ENCODE results near the gene TRIP11. TPM values are rescaled to one million over a fixed set of nuclear protein-coding genes. Genes with fewer than 3 reads are reported as not detected.

Gene TRIP11
- total and polyA plus RNA-seq, 5 experiments from 2014 or later = 31.4 to 76.3 (median 57.6) TPM

DNA sequence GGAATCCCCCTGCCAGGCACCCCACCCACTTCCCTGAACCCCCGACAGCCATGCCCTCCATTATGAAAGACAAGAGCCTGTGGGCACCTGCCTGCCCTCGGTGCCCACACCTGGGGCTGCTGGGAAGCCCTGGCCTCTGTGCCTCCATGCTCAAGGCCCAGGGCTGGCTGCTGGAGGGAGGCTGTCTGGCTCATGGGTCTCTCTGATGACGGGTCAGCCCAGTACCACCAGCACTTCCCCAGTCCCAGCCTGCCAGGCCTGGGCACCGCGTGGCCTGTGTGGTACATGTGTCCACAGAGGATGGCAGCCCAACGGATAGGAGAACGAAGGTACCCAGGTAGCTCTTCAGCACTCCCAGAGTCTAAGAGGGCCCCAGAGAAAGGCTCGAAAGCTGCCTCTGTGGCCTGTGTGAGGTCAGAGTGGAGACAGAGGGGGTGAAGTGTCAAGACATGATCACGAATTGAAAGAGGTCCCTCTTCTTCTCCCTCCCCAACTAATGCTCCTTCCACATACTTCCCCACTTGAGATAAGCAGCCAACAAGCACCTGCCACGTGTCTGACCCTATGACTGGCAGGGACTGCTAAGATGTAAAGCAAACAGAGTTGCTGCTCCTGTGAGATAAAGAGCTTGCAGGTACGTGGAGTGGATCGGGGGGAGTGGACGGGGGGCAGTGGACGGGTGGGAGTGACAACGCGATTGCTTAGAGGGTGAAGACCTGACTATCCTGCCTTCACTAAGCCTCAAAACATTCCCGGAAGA, 113.5 kb downstream of the TRIP11 start:
- ATAC-seq (no peak), DNase-seq (no peak)
- Mint-ChIP-seq H3K27ac (no peak overlapping the region), H3K27me3 (no peaks in the 10 kb centered on the region), H3K36me3 (no peaks in the 10 kb centered on the region), H3K9me3 (no peaks in the 10 kb centered on the region), H3K4me3 (no peak overlapping the region), H3K4me1 (no peaks in the 10 kb centered on the region)
- POLR2A ChIA-PET = no interaction called here

DNA sequence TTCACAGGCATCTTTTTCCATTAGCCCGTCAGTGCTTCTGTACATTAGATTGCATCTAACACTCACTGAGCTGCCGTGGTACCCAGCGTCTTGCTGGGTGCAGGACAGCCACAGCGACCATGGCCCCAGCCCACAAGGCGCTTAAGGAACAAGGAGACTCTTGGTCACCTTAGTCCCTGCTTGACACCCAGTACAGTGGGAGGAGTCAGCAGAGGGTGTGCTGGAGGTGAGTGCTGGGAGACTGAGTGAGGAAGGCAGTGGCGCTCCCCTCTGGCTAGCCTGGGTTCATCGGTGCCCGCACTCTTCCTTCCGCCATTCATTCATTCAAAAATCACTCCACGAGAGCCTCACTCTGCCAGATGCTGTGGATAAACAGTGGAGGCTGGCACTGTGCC, 114.1 kb downstream of the TRIP11 start:
- H3K36me3 Mint-ChIP-seq = no peaks in the 10 kb centered on the region
- H3K9me3 Mint-ChIP-seq = no peaks in the 10 kb centered on the region
- H3K27me3 Mint-ChIP-seq = no peaks in the 10 kb centered on the region
- POLR2A ChIA-PET = no interaction called here
- H3K4me1 Mint-ChIP-seq = no peaks in the 10 kb centered on the region
- DNase-seq (no peak), ATAC-seq (no peak)
- no peak overlapping the region for H3K27ac Mint-ChIP-seq
- no peak overlapping the region for H3K4me3 Mint-ChIP-seq

DNA sequence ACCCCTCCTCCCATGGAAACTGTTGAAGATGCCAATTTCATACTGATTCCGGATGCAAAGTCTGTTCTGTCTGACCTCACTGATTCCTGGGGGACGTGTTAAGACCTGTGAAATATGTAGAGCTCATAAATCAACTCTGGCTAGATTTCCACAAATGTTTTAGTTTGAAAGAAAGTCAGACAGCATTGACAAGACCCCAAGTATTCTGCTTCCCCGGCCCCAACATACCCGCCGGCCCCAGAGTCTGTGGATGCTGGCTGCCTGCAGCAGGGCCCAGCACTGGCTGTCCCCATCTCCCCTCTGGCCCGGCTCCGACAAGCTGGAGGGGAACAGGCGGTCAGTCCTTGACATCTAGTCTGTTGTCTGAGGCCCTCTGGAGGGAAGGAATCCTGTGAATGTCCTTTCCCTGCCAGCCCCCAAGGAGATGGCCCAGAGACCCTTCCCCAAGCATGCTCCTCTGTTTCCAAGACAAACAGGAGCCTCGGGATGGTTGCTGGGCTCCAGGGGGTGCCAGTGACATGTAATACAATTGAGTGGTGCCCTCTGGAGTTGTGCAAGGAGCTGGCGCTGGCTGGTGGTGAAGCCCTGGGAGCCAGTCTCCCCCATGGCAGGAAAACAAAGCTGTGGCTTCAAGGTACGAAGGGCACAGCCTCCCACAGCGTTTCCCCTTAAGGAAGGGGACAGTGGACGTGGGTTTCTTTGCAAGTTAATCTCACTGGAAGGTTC, 114.7 kb downstream of the TRIP11 start:
- Mint-ChIP-seq H3K4me1 (no peaks in the 10 kb centered on the region), H3K9me3 (no peaks in the 10 kb centered on the region), H3K4me3 (no peak overlapping the region), H3K27ac (no peak overlapping the region), H3K27me3 (no peaks in the 10 kb centered on the region), H3K36me3 (no peaks in the 10 kb centered on the region)
- ATAC-seq (no peak), DNase-seq (no peak)
- POLR2A ChIA-PET = no interaction called here

DNA sequence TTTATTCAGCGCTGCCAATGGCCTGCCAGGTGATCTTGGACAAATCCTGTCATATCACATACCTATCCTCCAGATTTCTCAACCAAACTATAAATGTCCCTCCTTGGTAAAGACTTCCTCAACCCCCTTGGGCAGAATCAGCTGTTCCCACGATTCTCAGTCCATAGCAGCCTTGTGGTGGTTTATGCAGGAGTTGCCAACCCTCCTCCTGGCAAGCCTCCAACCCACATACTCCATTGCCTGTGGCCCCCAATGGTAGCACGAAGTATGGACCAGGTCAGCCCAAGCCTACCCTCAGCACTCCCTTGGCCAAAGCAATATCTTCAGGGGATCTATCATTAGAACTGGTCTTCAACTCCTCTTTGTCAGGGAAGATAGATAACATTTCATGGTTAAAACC, 119.3 kb downstream of the TRIP11 start:
- no peaks in the 10 kb centered on the region for H3K4me1 Mint-ChIP-seq
- H3K27ac Mint-ChIP-seq = no peak overlapping the region
- POLR2A ChIA-PET = interaction anchor here (1.5 kb wide), 1 partner anchor 85 kb away, joined by 4 read pairs; no protein-coding TSS in a partner anchor
- ATAC-seq (no peak), DNase-seq (no peak)
- no peak overlapping the region for H3K4me3 Mint-ChIP-seq
- no peaks in the 10 kb centered on the region for H3K27me3 Mint-ChIP-seq
- peaks cover 0 to 3% (median 1%) of the 10 kb centered on the region in 3 donors for H3K36me3 Mint-ChIP-seq
- peaks cover 0 to 3% (median 0%) of the 10 kb centered on the region in 9 donors for H3K9me3 Mint-ChIP-seq

DNA sequence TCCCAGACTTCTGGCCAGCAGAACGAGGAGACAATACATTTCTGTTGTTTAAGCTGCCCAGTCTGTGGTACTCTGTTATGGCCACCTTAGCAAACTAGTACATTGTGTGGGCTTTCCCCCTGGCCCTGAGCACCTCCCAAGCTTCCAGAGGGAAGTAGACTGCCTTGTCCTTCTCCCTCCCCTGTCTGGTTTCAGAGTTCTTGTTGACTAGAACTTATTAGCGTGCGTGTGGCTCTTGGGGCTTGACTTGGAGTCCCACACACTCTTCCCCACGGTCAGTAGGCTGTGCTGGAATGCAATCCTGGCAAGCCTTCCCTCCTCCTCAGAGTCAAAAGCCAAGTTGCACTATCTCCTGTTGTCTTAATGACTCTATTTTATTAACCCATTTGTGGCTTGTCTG, 120.0 kb downstream of the TRIP11 start:
- no peak for ATAC-seq
- H3K36me3 Mint-ChIP-seq = peaks cover 0 to 5% (median 1%) of the 10 kb centered on the region in 3 donors
- H3K27ac Mint-ChIP-seq = no peak overlapping the region
- no peaks in the 10 kb centered on the region for H3K4me1 Mint-ChIP-seq
- no peaks in the 10 kb centered on the region for H3K27me3 Mint-ChIP-seq
- POLR2A ChIA-PET = interaction anchor here (1.5 kb wide), 1 partner anchor 84 kb away, joined by 4 read pairs; no protein-coding TSS in a partner anchor
- DNase-seq = no peak
- peaks cover 0 to 4% (median 0%) of the 10 kb centered on the region in 9 donors for H3K9me3 Mint-ChIP-seq
- no peak overlapping the region for H3K4me3 Mint-ChIP-seq

DNA sequence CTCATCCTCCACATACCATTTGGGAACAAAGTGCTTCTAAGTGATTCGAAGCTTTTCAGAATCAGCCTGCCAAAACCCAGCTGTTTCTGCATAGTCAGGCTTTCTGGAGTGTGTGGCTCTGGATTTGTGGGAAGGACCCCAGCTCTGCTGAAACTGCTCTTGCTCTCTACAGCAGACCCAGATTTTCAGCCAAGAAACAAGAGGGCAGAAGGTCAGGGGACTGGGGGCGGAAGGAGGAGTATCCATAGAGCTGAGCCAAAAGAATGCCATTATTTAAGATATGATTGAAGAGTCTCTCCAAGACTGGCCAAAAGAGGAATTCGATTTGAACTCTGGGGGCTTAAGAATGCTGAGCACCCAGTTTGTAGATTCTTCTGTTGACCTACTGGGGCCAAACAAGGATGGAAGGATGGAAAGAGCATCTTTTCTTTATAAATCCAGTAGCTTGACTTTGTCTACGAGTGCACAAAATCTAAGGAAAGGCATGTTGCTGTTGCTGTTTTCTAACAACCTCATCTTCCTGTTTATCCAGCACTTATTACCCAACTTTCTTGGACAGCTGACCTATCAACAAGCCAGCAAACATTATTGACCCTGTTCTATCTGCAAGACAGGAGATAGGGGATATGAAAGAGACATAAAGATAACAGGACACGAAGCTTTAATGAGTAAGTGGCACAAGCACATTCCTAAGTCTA, 121.5 kb downstream of the TRIP11 start:
- POLR2A ChIA-PET = interaction anchor here (0.7 kb wide), 1 partner anchor 44 kb away, joined by 4 read pairs; no protein-coding TSS in a partner anchor
- Mint-ChIP-seq H3K9me3 (peaks cover 0 to 4% (median 0%) of the 10 kb centered on the region in 9 donors), H3K27me3 (no peaks in the 10 kb centered on the region), H3K4me1 (no peaks in the 10 kb centered on the region), H3K27ac (no peak overlapping the region), H3K36me3 (peaks cover 0 to 5% (median 1%) of the 10 kb centered on the region in 3 donors), H3K4me3 (no peak overlapping the region)
- ATAC-seq = no peak
- DNase-seq = no peak

Other genes starting within 250 kb of the TRIP11 start
- 100 to 1,000 TPM; 298 to 309 TPM for gene TC2N, start 172.5 kb downstream of the TRIP11 start, total RNA-seq
- gene TC2N, start 172.5 kb downstream of the TRIP11 start, polyA plus RNA-seq = 100 to 1,000 TPM; 125 to 167 (median 160) TPM
- 1 to 10 TPM; 7.2 to 8.1 TPM for gene FBLN5, start 92.4 kb downstream of the TRIP11 start, total RNA-seq
- gene FBLN5, start 92.4 kb downstream of the TRIP11 start, polyA plus RNA-seq = 10 to 100 TPM; 21.2 to 37.7 (median 25.3) TPM
- 10 to 100 TPM; 54.9 to 59.3 TPM for gene ATXN3, start 66.5 kb upstream of the TRIP11 start, total RNA-seq
- 10 to 100 TPM; 11.3 to 15.5 (median 14.3) TPM for gene ATXN3, start 66.5 kb upstream of the TRIP11 start, polyA plus RNA-seq
- gene NDUFB1, start 81.6 kb upstream of the TRIP11 start, total RNA-seq = 100 to 1,000 TPM in 1 of 2 experiments, 10 to 100 TPM in 1; 91.1 to 104 TPM
- 100 to 1,000 TPM; 331 to 412 (median 399) TPM for gene NDUFB1, start 81.6 kb upstream of the TRIP11 start, polyA plus RNA-seq
- 10 to 100 TPM; 69.4 to 74.4 TPM for gene CPSF2, start 81.9 kb upstream of the TRIP11 start, total RNA-seq
- 10 to 100 TPM; 28.3 to 30.7 (median 29.5) TPM for gene CPSF2, start 81.9 kb upstream of the TRIP11 start, polyA plus RNA-seq

All from naive thymus-derived CD8-positive, alpha-beta T cell (primary cell).